Stimulated activated naive CD4-positive, alpha-beta T cell (primary cell): ENCODE measurements around the gene MAN2B2.

Source experiments
- DNase-seq, 6 experiments: peaks; one replicate each; lab custom pipeline; 2025; lab: John Stamatoyannopoulos, UW

MAN2B2 gene

GRCh38 chr4:6574747-6575502, at the start of gene MAN2B2:
MAN2B2 (plus strand) TSS chr4:6575189; CDS start chr4:6575211, 22 bp downstream.
- peak; percentile 62 to 81 (median 76) for DNase-seq

GRCh38 chr4:6525474-6525873, 49.5 kb upstream of the MAN2B2 start:
- DNase-seq: no peak

- no peak for DNase-seq
Observed at GRCh38 chr4:6526156-6526555, 48.8 kb upstream of the MAN2B2 start.

- no peak for DNase-seq
Observed at GRCh38 chr4:6526671-6527091, 48.3 kb upstream of the MAN2B2 start.

- no peak for DNase-seq
Observed at GRCh38 chr4:6527259-6527658, 47.7 kb upstream of the MAN2B2 start.

- no peak for DNase-seq
Observed at GRCh38 chr4:6527683-6528595, 47.0 kb upstream of the MAN2B2 start.

- DNase-seq: no peak
Observed at GRCh38 chr4:6529021-6529420, 46.0 kb upstream of the MAN2B2 start.

- DNase-seq: no peak
Observed at GRCh38 chr4:6530301-6530700, 44.7 kb upstream of the MAN2B2 start.

GRCh38 chr4:6530964-6531363, 44.0 kb upstream of the MAN2B2 start:
- DNase-seq: no peak

GRCh38 chr4:6532102-6532501, 42.9 kb upstream of the MAN2B2 start:
- DNase-seq: no peak

- DNase-seq: no peak
Observed at GRCh38 chr4:6532658-6533057, 42.3 kb upstream of the MAN2B2 start.

GRCh38 chr4:6534050-6534449, 40.9 kb upstream of the MAN2B2 start:
- no peak for DNase-seq

- no peak for DNase-seq
Observed at GRCh38 chr4:6534618-6535328, 40.2 kb upstream of the MAN2B2 start.

- DNase-seq: no peak
Observed at GRCh38 chr4:6535329-6535692, 39.7 kb upstream of the MAN2B2 start.

- DNase-seq: no peak
Observed at GRCh38 chr4:6535706-6536105, 39.3 kb upstream of the MAN2B2 start.

GRCh38 chr4:6538111-6538510, 36.9 kb upstream of the MAN2B2 start:
- no peak for DNase-seq

GRCh38 chr4:6538575-6538974, 36.4 kb upstream of the MAN2B2 start:
- no peak for DNase-seq

- DNase-seq: no peak
Observed at GRCh38 chr4:6539009-6539764, 35.8 kb upstream of the MAN2B2 start.

- DNase-seq: no peak
Observed at GRCh38 chr4:6540879-6541278, 34.1 kb upstream of the MAN2B2 start.

- DNase-seq: no peak
Observed at GRCh38 chr4:6541789-6542188, 33.2 kb upstream of the MAN2B2 start.

- no peak for DNase-seq
Observed at GRCh38 chr4:6542951-6543350, 32.0 kb upstream of the MAN2B2 start.

GRCh38 chr4:6546091-6546490, 28.9 kb upstream of the MAN2B2 start:
- DNase-seq: no peak
